HepG2 (cell line): ENCODE results near the gene DPP6.

ENCODE experiments used
- ARHGAP35 ChIP-seq: sonication (generic); formaldehyde crosslinking; IDR thresholded peaks from 2 replicates; pipeline ENCODE4 v1.9.0; 2022; ENCODE audit warnings: mild to moderate bottlenecking, inconsistent platforms, moderate library complexity, missing genetic modification reagents, borderline replicate concordance
- CTCF ChIP-seq: sonication (generic); formaldehyde crosslinking; IDR thresholded peaks from 2 replicates; pipeline ENCODE4 v1.5.0; 2020; ENCODE audit warnings: mild to moderate bottlenecking, missing genetic modification reagents, moderate library complexity
- EZH2 ChIP-seq: conservative IDR thresholded peaks from 2 replicates; pipeline ENCODE4 v1.6.1; 2012; ENCODE audit warnings: mild to moderate bottlenecking, low read depth, low read length, moderate library complexity
- FOSL2 ChIP-seq: sonication (generic); formaldehyde crosslinking; IDR thresholded peaks from 2 replicates; pipeline ENCODE4 v1.4.0; 2020; ENCODE audit warnings: missing genetic modification reagents
- HNRNPL ChIP-seq: fragments of 200-400 bp; formaldehyde crosslinking; IDR thresholded peaks from 2 replicates; pipeline ENCODE4 v1.6.1; 2017; ENCODE audit warnings: mild to moderate bottlenecking, low read depth, low read length
- IRF9 ChIP-seq: sonication (generic); formaldehyde crosslinking; IDR thresholded peaks from 2 replicates; pipeline ENCODE4 v1.8.0; 2022; ENCODE audit warnings: missing genetic modification reagents, mild to moderate bottlenecking, borderline replicate concordance
- JUN ChIP-seq: sonication (generic); formaldehyde crosslinking; IDR thresholded peaks from 2 replicates; pipeline ENCODE4 v1.4.0; 2020; ENCODE audit warnings: mild to moderate bottlenecking, missing genetic modification reagents
- MAX ChIP-seq: IDR thresholded peaks from 2 replicates; pipeline ENCODE4 v1.6.1; 2012; ENCODE audit warnings: inconsistent platforms
- POLR2G ChIP-seq: fragments of 200-400 bp; formaldehyde crosslinking; IDR thresholded peaks from 2 replicates; pipeline ENCODE4 v1.6.1; 2018; ENCODE audit warnings: mild to moderate bottlenecking, low read depth, low read length, moderate library complexity
- RAD21 ChIP-seq: fragments of 450-650 bp; formaldehyde crosslinking; IDR thresholded peaks from 2 replicates; pipeline ENCODE4 v1.5.0; 2020; ENCODE audit warnings: mild to moderate bottlenecking
- SIN3B ChIP-seq: fragments of 150-350 bp; IDR thresholded peaks from 2 replicates; pipeline ENCODE4 v1.6.1; 2014; ENCODE audit warnings: low read length
- SNAI1 ChIP-seq: sonication (generic); formaldehyde crosslinking; IDR thresholded peaks from 2 replicates; pipeline ENCODE4 v1.5.0; 2020; ENCODE audit warnings: mild to moderate bottlenecking, missing genetic modification reagents, borderline replicate concordance
- ZNF414 ChIP-seq: sonication (generic); formaldehyde crosslinking; IDR thresholded peaks from 2 replicates; pipeline ENCODE4 v1.5.0; 2020; ENCODE audit warnings: missing genetic modification reagents
- ZNF580 ChIP-seq: IDR thresholded peaks from 2 replicates; pipeline ENCODE4 v1.6.1; 2016; ENCODE audit warnings: low read depth, borderline replicate concordance

- TF ChIP-seq POLR2G (no peak), FOSL2 (CRISPR knock-in tag) (no peak), IRF9 (CRISPR knock-in tag) (no peak), MAX (no peak), RAD21 (no peak), JUN (CRISPR knock-in tag) (no peak), HNRNPL (no peak), SIN3B (no peak), CTCF (CRISPR knock-in tag) (no peak), ZNF414 (CRISPR knock-in tag) (no peak), ARHGAP35 (CRISPR knock-in tag) (no peak), SNAI1 (CRISPR knock-in tag) (no peak), ZNF580 (CRISPR knock-in tag) (no peak), EZH2 (no peak)
Observed at GRCh38 chr7:154744861-154745258, 692.7 kb downstream of the DPP6 start.
